SK-N-SH treated with all-trans-retinoic acid at 6 μM for 48 hours (cell line): Measurements from ENCODE around the gene SYNE1.

Experiments
- ARNTL ChIP-seq: fragments of 450-650 bp; formaldehyde crosslinking; IDR thresholded peaks from 2 replicates; pipeline ENCODE4 v1.5.0; 2020; ENCODE audit warnings: low read depth, mild to moderate bottlenecking, moderate library complexity, borderline replicate concordance
- BACH2 ChIP-seq: fragments of 250-450 bp; sonication (Bioruptor Pico); IDR thresholded peaks from 2 replicates; pipeline ENCODE4 v1.9.0; 2021; ENCODE audit warnings: mild to moderate bottlenecking, borderline replicate concordance
- CSRNP3 ChIP-seq: fragments of 250-450 bp; sonication (Bioruptor Pico); IDR thresholded peaks from 2 replicates; pipeline ENCODE4 v1.5.1; 2021; ENCODE audit warnings: mild to moderate bottlenecking, moderate library complexity
- GLIS3 ChIP-seq: fragments of 250-450 bp; sonication (Bioruptor Pico); IDR thresholded peaks from 2 replicates; pipeline ENCODE4 v1.5.0; 2020; ENCODE audit warnings: mild to moderate bottlenecking, moderate library complexity
- ISL1 ChIP-seq: fragments of 250-450 bp; sonication (Bioruptor Pico); IDR thresholded peaks from 2 replicates; pipeline ENCODE4 v2.1.2; 2022; ENCODE audit warnings: mild to moderate bottlenecking, moderate library complexity
- ZNF70 ChIP-seq: fragments of 450-650 bp; formaldehyde crosslinking; IDR thresholded peaks from 2 replicates; pipeline ENCODE4 v1.5.0; 2020; ENCODE audit warnings: mild to moderate bottlenecking, moderate library complexity

GRCh38 chr6:152167641-152168603 lies 469.2 kb downstream of the SYNE1 start:
- TF ChIP-seq CSRNP3 (CRISPR knock-in tag) (no peak), ISL1 (CRISPR knock-in tag) (no peak), ARNTL (CRISPR knock-in tag) (no peak), ZNF70 (no peak), BACH2 (no peak), GLIS3 (CRISPR knock-in tag) (no peak)
